HG02763 (cell line): Measurements from ENCODE around the gene TWF2.

ENCODE experiments used
- ATAC-seq: cut with Tn5 transposase; IDR thresholded peaks from one replicate; pipeline ENCODE4 v1.9.1; 2021; ENCODE audit warnings: mild to moderate bottlenecking, moderate library complexity; ENCODE audit not compliant: unreplicated experiment

TWF2 gene

DNA sequence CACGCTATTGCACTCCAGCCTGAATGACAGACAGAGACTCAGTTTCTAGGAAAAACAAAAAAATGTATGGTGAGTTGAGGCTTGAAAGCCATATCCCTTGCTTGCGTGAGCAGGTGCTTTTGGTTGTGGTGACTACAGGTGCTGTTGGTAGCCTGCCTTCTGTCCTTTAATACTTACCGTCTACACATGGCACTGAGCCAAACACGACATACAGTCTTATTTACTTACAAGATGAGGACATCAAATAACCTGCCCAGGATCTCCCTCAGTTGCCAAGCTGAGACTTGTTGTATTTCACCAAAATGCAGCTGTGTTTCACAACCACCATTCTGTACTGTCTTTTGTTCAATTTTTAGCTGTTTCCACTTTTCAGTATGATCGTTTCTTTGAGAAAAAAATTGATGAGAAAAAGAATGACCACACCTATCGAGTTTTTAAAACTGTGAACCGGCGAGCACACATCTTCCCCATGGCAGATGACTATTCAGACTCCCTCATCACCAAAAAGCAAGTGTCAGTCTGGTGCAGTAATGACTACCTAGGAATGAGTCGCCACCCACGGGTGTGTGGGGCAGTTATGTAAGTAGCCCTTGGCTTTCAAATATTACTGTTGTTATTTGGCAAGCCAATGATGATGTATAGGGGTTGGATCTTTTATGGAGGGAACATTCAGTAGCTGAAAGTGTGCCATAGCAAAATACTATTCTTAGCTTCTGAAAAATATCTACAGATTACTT lies 34.5 kb downstream of the TWF2 start:
- ATAC-seq: no peak

DNA sequence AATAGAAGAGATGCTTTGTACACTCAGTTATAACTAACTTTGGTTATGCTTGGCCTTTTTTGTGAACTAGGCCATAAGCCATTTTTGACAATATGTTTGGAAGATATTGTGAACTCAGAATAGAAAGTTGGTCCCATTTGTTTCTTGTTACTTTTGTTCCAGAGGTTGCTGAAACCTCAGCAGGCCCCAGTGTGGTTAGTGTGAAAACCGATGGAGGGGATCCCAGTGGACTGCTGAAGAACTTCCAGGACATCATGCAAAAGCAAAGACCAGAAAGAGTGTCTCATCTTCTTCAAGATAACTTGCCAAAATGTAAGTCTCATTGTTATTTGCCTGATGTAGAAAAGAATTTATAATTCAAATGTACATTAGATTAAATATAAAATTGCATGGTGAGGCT lies 35.3 kb downstream of the TWF2 start:
- no peak for ATAC-seq

DNA sequence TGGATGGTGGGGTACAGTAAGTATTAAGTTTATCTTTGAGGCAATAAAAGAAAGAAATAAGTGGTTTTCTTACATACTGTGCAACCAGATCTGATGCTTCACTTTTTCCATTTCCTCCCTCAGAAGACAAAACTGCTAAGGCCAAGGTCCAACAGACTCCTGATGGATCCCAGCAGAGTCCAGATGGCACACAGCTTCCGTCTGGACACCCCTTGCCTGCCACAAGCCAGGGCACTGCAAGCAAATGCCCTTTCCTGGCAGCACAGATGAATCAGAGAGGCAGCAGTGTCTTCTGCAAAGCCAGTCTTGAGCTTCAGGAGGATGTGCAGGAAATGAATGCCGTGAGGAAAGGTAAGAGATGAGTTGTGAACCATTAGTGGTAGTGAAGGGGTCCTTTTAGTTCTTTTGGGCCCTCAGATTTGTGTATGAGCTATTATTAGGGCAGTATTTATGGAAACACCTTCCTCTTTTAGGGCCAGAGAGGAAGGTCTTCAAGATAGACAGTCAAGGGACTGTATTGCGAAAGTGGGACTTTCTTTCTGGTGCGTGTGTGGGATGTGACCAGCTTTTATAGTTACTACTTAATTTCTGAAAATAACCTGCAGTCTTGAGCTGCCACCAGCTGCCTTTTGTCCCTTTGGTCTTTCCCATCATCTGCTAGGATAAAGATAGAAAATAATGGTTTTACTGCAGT lies 36.4 kb downstream of the TWF2 start:
- no peak for ATAC-seq

DNA sequence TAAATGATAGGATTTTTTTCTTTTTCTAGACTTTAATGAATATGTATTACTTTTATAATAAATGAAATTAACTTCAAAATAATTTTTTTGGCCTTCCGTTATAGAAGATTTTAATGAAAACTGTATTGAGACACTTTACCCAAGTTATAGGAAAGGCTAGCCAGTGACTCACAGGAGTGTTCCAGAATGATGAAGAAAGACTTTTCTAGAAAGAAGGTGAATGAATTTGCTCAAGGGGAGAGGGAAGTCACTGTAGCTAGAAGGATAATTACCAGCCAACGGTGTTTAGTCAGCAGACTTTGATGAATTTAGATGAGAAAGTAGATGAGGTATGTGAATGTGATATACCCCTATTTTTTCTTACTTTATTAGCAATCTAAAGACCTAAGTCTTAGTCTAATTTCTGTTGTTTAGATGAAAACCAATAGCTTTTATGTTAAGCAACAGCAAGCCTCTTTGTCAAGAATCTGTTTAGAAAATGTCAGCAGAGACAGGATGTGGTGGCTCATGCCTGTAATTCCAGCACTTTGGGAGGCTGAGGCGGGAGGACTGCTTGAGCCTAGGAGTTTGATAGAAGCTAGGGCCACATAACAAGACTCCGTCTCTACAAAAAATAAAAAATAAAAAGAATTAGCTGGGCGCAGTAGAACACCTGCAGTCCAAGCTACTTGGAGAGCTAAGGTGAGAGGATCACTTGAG lies 37.8 kb downstream of the TWF2 start:
- no peak for ATAC-seq

DNA sequence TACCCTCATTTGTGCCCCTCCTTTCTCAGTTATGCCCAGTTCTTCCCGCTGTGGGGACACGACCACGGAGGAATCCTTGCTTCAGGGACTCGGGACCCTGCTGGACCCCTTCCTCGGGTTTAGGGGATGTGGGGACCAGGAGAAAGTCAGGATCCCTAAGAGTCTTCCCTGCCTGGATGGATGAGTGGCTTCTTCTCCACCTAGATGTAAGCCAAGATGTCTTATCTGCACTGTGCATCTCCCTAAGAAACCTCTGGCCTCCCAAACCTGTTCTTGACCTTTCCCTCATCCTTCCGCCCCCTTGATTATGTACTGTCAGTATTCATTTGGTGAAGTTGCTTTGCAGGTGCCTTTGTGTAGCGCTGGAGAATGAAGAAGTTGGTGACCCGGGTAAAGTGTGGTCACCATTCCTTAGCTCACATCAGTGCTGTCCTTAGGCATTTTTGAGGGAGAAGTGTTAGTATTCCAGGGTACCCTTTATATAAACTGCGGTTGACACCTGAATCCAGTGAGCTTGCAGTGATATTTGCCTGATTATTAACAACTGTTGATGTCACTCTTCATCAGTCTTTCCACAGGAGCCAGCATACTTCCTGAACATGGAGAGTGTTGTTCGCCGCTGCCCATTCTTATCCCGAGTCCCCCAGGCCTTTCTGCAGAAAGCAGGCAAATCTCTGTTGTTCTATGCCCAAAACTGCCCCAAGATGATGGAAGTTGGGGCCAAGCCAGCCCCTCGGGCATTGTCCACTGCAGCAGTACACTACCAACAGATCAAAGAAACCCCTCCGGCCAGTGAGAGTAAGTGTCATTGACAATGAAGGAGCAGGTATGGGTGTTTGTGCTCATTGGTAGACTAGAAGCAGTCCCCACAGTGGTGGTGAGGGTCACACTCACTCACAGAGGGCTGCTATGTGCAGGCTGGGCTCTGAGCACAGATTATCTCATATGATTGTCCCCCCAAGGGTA lies 40.0 kb downstream of the TWF2 start:
- no peak for ATAC-seq

DNA sequence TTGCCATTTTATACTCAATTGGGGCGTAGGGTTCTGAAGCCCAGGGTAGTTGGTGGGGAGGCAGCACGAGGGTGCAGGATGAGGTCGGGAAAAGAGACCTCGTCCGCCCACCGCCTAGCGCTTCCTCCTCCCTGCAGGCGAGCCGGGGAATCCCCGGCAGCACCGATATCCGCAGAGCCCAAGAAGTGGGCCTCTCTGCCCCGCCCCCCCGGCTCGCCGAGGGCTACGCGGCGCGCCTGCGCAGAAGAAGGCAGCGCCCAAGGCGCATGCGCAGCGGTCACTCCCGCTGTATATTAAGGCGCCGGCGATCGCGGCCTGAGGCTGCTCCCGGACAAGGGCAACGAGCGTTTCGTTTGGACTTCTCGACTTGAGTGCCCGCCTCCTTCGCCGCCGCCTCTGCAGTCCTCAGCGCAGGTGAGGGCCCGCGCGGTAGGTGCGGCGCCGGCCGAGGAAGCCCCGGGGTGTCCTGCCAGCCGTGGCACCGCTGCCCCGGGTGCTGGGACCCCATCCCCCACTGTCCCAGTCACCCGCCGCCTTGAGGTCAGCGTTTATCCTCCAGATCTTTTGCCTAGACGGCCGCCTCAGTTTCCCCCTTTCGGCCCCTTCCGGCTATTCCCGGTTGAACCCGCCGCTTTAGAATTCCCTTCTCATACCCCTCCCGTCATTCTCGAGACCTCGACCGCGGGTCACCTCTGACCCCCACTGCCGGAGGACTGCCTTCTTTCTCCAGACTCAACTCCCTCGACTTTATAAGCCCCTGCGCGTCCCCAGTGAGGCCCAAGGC lies 40.9 kb downstream of the TWF2 start, which contains the start of gene ALAS1:
Gene ALAS1, plus strand, starts transcription at position 319 of the 784 bp plus-strand sequence. CDS start 1,082 bp downstream, outside the sequence.
- peak; percentile 82 for ATAC-seq

DNA sequence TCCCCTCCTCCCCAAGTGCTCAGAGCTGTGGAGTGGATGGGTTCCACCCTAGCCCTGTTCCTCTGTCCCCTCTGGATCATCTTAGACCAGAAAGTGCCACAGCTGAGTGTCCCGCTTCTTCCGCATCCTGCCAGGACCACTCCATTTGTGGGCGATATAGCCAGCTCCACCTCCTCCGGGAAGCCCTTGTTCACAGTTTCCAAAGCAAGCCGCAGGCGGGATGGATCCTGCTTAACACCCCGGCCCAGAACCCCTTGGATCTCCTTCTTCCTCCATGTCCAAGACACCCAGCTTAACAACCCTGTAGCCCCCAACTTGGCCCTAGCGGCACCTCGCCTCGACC lies 41.5 kb downstream of the TWF2 start:
- no peak for ATAC-seq

DNA sequence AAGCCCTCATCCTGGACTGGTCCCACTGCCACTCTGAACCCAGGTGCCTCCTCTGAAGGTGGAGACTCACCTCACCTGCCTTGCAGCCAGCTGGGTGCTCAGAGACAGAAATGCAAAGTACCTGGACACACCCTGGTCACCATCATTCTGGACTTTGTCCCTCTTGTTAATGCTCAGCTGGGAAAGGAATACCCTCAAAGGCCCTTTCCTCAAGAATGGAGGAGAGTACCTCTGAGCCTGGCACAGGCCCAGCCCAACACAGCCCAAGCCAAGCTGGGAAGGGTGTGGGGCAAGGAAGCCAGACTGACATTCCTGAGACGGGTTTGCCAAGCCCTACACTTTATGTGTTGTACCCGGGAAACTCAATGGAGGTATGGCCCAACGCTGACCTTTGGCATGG lies 42.0 kb downstream of the TWF2 start:
- no peak for ATAC-seq

DNA sequence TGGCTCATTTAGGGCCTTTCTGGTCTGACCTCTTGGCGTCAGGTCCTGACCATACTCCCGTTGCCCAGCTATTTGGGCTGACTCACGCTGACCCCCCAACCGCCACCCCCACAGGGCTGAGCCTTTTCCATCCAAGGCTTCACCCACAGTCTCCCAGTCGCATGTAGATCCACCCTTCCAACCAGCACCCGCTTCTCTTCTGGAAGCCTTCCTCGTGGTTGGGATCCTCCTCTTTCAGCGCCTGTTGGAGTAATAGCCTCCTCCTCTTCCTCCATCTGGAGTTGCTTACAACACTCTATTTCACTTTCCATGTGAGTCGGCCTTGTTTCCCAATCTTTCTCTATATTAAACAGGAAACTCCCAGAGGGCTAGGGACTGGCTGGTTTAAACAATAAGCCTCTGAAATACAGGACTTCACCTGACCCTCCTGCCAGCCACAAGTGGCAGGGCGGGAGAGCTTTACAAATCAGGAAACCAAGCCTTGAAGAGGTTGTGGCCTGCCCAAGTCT lies 43.1 kb downstream of the TWF2 start:
- no peak for ATAC-seq

DNA sequence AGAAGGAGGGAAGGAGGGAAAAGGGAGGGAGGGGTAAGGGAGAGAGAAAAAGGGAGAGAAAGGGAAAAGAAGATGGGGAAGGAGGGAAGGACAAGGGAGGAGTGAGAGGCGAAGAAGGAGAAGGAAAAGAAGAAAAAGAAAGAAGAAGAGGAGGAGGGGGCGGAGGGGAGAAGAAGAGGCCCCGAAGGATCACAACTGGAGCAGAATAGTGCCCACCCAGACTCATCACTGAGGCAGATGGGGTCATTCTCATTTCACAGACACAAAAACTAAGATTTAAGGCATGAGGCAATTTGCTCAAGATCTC lies 43.7 kb downstream of the TWF2 start:
- ATAC-seq: no peak

DNA sequence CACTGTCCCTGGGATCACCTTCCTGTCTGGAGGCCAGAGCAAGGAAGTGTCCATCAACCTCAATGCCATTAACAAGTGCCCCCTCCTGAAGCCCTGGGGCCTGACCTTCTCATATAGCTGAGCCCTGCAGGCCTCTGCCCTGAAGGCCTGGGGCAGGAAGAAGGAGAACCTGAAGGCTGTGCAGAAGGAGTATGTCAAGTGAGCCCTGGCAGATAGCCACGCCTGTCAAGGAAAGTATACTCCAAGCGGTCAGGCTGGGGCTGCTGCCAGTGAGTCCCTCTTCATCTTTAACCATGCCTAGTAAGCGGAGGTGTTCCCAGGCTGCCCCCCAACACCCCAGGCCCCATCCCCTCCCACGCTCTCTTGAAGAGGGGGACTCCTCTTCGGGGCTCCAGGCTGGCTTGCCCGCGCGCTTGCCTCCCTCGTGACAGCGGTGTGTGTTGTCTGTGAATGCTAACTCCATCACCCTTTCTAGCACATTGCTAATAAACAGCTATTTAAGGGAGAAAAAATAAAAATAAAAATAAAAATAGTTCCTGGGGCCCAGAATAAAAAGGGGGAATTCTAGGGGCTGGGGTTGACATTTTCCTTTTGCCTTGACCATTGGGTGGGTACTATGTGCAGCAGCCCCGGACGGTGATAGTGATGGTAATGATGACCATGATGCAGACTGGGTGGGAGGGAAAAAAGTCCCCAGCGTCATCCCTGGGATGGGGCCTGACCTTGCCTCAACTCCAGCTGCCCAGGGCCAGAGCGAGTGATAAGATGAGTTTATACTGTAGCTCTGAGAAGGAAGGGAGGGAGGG lies 44.3 kb downstream of the TWF2 start:
- no peak for ATAC-seq

DNA sequence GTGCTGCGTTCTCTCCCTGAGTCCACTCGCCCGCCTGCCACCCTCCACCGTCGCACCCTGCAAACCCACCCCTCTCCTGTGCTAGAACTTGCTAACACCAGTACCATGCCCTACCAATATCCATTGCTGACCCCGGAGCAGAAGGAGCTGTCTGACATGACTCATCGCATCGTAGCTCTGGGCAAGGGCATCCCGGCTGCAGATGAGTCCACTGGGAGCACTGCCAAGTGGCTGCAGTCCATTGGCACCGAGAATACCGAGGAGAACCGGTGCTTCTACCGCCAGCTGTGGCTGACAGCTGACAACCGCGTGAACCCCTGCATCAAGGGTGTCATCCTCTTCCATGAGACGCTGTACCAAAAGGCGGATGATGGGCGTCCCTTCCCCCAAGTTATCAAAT lies 45.9 kb downstream of the TWF2 start:
- no peak for ATAC-seq

DNA sequence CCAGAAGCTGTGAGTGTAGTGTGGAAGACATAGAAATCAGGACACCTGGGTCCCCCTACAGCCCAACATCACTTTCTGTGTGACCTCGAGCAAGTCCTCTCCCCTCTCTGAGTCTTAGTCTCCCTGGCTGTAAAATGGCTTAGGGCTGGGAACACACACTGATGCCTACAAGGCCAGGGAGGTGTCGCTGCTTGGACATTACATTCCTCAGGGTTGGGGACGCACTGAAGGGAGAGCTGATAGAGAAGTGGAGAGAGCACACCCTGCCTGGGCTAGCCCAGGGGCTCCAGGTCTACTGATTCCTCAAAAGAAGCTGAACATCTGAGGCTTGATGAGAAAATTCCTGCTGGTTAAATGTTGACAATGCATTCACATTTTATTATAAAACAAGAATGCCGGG lies 47.3 kb downstream of the TWF2 start:
- ATAC-seq: no peak

DNA sequence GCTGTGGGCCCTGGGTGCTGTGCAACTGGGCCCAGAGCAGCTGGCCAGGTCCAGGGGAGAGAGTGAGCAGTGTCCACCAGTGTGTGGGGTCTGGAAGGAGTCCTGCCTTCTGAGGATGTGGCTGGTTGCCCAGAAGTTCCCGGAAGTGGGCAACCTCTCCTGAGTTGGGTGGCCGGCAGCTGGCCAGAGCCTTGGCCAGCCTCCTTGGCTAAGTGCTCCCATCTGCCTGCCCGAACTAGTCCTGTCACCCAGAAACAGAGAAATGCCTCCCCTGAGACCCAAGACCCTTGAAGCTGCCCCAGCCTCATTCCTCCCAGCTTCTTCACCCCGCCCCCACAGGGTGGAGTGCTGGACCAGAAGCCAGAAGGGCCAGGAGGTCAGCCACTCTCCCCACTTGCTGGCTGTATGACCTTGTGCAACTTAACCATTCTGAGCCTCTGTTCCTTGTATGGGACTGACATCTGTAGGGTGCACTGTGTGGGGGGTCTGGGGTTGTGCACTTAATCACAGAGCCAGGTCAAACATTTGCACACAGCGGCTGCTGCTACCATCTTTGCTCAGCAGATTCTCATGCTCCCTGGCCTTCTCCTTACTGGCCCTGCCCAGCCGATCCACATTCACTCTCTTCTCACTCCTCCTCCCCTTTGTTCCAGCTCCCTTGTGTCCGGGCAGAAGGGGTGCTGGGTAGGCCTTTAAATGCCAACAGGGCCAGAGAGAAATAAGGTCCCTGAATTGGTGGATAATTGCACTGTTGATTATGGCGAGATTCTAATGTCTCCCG lies 48.5 kb downstream of the TWF2 start:
- no peak for ATAC-seq

DNA sequence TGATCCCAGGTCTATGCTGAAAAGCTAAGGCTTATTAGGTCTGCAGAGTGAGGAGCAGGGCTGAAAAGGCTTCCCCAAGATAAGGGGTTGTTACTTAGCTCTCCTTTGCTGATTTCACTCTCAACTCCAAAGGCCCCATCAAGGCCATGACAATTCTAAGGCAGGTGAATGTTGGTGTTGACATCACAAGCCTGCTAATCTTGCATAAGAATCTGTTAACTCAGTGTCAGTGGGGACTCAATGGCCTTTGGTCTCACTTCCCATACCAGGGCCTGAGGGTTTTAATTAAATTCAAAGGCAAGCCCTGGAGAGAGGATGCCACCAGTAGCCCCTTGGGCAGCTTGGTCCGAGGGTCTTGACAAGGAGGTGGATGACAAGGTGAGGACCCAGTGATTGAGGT lies 50.4 kb downstream of the TWF2 start:
- no peak for ATAC-seq

DNA sequence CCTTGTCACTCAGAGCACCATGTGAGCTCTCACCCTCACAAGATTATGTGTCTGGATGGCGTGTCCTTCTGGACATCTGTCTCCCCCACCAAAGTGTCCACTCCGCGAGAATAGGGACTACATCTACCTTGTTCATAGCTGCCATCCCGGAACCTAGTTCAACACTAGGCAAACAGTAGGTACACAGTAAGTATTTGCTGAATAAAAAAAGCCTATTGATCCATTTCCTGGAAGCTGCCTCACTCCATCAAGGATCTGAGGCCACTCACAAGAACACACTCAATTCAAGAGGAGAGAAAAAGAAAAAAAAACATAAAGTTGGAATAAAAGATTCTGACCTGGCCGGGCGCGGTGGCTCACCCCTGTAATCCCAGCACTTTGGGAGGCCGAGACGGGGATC lies 52.2 kb downstream of the TWF2 start:
- no peak for ATAC-seq

DNA sequence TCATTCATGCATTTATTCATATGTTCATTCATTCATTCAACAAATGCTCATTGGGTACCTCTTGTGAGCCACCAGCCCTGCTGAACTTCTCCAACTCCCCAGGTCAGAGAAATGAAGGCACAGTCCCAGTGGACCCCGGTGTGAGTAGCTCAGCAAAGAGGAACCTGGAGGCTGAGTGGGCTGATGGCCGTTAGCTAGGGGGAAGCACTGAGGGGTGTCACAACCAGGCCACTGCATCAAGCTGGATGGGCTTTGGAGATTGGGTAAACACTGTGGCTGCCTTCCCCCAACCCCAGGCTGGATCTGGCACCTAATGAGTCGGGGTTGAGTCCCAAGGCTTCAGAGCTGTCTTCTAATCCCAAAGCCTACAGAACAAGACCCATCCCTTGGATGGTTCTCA lies 53.1 kb downstream of the TWF2 start:
- no peak for ATAC-seq

DNA sequence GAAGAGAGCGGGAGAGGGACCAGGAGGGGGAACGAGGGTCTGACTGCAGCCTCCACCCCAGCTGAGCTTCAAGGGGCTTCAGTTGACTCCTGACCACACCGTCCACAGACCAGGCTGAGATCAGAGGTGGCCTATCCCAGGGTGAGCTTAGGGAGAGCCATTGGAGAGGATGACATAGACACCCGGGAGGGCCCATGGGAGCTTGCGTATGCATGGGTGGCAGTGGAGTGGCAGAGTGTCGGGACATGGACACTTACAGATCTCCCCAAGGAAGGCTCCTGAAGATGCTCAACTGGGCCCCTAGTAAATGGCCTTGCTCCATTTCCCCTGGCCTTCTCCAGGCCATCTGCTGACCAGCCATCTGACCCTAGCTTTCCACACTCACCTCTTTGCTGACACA lies 53.6 kb downstream of the TWF2 start:
- no peak for ATAC-seq

DNA sequence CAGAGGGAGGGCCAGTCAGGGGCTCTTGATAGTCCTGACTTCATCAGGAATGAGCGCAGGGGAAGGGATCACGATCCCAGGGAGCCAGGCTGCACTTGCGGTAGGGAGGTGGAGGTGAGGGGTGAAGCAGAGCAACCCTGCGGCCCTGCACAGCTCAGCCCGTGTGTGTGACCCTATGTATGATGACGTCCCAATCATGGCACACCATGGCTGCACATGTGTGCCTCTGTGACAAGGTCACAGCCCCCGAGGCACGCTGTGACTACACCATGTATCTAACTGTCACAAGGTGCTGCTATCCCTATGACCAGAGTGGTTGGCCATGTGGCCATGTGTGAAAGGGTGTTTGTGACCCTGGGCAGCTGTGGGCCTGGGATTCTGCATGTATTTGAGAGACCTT lies 54.3 kb downstream of the TWF2 start:
- no peak for ATAC-seq
